Esophagus squamous epithelium (tissue), 5 donors: ENCODE data around the gene NR5A2. TPM values are rescaled to one million over a fixed set of nuclear protein-coding genes. Genes with fewer than 3 reads are reported as not detected.

Experiments used
- DNase-seq: peaks from one replicate; lab custom pipeline; 2025; lab: John Stamatoyannopoulos, UW
- H3K27ac ChIP-seq, 4 donors: fragments of 200-600 bp; sonication (generic); one replicate each; pipeline ENCODE4 v1.5.1; 2016 to 2019; ENCODE audit warnings: mild to moderate bottlenecking in 1 of 4
- H3K27me3 ChIP-seq, 4 donors: fragments of 200-600 bp; sonication (generic); 1 replicate in 3 of 4; 2 replicates in 1 of 4; pipeline versions ENCODE4 v1.5.1 to v1.6.0; 2017 to 2021; ENCODE audit warnings: antibody characterized with exemption in 1 of 4
- H3K36me3 ChIP-seq, 3 donors: fragments of 200-600 bp; sonication (generic); one replicate each; pipeline ENCODE4 v1.5.1; 2016 to 2019
- H3K4me1 ChIP-seq, 3 donors: fragments of 200-600 bp; sonication (generic); one replicate each; pipeline ENCODE4 v1.5.1; 2017 to 2019
- H3K4me3 ChIP-seq, 4 donors: fragments of 200-600 bp; sonication (generic); 1 replicate in 3 of 4; 2 replicates in 1 of 4; pipeline ENCODE4 v1.5.1; 2016 to 2019; ENCODE audit warnings: mild to moderate bottlenecking in 2 of 4, moderate library complexity in 1 of 4
- H3K9me3 ChIP-seq, 3 donors: fragments of 200-600 bp; sonication (generic); one replicate each; pipeline ENCODE4 v1.5.1; 2016 to 2019
- POLR2A ChIP-seq, 4 donors: fragments of 450-650 bp; IDR thresholded peaks; one replicate each; pipeline ENCODE4 v1.6.1; 2017; ENCODE audit warnings: antibody characterized with exemption in 4 of 4, mild to moderate bottlenecking in 4 of 4, moderate library complexity in 3 of 4
- WGBS, 2 donors: methylation state at CpG; one replicate each; pipeline ENCODE4 v1.1.5; 2018; 5-methylcytosine and 5-hydroxymethylcytosine counted together
- intact Hi-C: fragments of 100-400 bp; cut with DNase I; formaldehyde crosslinking; loops from one replicate; pipeline ENCODE4 v1.15.0; 2022
- total RNA-seq, 4 donors: library from RNA; depleted of rRNA; stranded (reverse); fragments of >200 nt; gene quantifications; one replicate each; pipeline ENCODE4 v1.1.0, GENCODE V29; 2016
- TF ChIP-seq, protein P1 (sequence below), 6 experiments: fragments of 450-650 bp in 4 of 6; fragments of 200-600 bp in 2 of 6; sonication (generic) in 2 of 6; IDR thresholded peaks; one replicate each; pipeline ENCODE4 v1.5.1; 2016 to 2019; ENCODE audit warnings: antibody characterized with exemption in 6 of 6, mild to moderate bottlenecking in 4 of 6, moderate library complexity in 4 of 6
- donor health status: DM: yes; HTN: yes; CAD: no.

Gene NR5A2
- total RNA-seq, 4 donors from 2014 or later, result 0.30 to 4.2 (median 0.87) TPM

DNA sequence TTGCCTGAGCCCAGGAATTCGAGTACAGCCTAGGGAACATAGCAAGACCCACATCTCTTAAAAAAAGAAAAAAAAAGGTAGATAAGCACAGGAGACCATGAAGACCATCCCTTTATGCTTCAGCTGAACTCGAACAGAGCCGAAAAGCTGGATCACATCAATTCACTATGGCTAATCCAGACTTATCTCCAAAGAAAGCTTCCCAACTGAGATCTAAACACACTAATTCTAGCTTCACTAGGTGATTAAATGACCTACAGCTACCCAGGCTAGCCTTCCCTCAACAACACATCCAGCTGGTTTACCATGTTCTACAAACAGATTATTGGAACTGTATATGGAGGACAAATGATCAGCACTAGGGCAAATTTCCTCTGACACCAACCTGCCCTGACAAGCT lies 44.0 kb upstream of the NR5A2 start:
- intact Hi-C loops, result no loop called here
- DNase-seq, result no peak
- no peaks in the 10 kb centered on the region for H3K27me3 ChIP-seq
- no peaks in the 10 kb centered on the region for H3K36me3 ChIP-seq
- WGBS, 2 donors, result 75 to 79% methylated on average over 3 of the region's 3 CpGs
- H3K27ac ChIP-seq, result no peak overlapping the region
- H3K4me3 ChIP-seq, result no peak overlapping the region
- no peaks in the 10 kb centered on the region for H3K9me3 ChIP-seq
- no peak for TF ChIP-seq POLR2A (IDR thresholded peaks at IDR 0.05)
- TF ChIP-seq, protein P1, sequence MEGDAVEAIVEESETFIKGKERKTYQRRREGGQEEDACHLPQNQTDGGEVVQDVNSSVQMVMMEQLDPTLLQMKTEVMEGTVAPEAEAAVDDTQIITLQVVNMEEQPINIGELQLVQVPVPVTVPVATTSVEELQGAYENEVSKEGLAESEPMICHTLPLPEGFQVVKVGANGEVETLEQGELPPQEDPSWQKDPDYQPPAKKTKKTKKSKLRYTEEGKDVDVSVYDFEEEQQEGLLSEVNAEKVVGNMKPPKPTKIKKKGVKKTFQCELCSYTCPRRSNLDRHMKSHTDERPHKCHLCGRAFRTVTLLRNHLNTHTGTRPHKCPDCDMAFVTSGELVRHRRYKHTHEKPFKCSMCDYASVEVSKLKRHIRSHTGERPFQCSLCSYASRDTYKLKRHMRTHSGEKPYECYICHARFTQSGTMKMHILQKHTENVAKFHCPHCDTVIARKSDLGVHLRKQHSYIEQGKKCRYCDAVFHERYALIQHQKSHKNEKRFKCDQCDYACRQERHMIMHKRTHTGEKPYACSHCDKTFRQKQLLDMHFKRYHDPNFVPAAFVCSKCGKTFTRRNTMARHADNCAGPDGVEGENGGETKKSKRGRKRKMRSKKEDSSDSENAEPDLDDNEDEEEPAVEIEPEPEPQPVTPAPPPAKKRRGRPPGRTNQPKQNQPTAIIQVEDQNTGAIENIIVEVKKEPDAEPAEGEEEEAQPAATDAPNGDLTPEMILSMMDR (IDR thresholded peaks at IDR 0.05), result no peak
- no peaks in the 10 kb centered on the region for H3K4me1 ChIP-seq

DNA sequence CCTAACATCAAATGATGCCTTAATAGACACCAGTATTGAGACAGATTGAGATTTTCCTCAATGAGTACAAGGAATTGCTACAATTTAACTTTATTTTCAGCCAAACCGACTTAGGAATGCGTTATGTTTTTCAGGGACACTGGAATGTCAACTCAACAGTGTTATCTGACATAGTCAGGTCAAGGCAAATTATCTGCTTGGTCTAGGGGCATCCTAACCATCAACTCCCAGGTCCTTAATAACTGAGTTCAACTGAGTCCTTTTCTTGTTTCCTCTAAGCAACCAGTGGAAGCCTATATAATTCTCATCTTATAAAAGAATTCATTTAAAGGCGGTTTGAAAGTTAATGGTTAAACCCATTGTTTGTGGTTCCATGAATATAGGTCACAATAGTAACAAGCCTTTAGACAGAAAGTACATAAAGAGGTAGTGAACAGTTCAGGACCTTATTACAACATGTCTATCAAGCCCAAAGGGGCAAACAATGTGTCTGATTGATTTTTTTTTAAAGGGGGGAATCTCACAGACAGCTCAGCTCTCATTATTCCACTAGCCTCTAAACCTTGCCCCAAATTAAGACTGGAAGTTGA lies 32.3 kb upstream of the NR5A2 start:
- Histone ChIP-seq H3K4me1 (no peaks in the 10 kb centered on the region), H3K27me3 (no peaks in the 10 kb centered on the region), H3K27ac (no peak overlapping the region), H3K36me3 (no peaks in the 10 kb centered on the region), H3K4me3 (no peak overlapping the region), H3K9me3 (no peaks in the 10 kb centered on the region)
- DNase-seq, result no peak
- TF ChIP-seq POLR2A (IDR thresholded peaks at IDR 0.05), result no peak
- TF ChIP-seq, protein P1 (IDR thresholded peaks at IDR 0.05), result no peak
- intact Hi-C loops, result no loop called here
- 25 to 46% methylated on average over 3 of the region's 3 CpGs for WGBS, 2 donors

DNA sequence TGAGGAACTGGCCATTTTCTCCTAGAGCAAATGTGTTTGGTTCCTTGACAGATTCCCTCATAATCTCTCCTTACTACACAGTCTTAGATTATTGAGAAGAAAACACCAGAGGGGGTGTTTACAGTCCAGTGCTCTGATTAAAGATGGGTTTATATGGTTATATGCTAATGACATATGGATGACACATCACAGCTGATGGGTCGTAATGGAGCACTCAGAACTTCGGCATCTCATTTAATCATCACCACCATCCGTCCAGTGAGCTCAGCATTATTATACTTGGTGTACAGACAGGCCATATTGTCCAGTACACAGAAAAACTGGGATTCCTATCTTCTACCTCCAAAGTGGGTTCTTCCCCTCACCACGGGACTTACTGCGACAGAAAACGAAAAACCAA lies 22.3 kb upstream of the NR5A2 start:
- 77 to 90% methylated on average over 6 of the region's 6 CpGs for WGBS, 2 donors
- TF ChIP-seq, protein P1 (IDR thresholded peaks at IDR 0.05), result no peak
- no peak for TF ChIP-seq POLR2A (IDR thresholded peaks at IDR 0.05)
- H3K4me3 ChIP-seq, result no peak overlapping the region
- H3K36me3 ChIP-seq, result no peaks in the 10 kb centered on the region
- H3K27me3 ChIP-seq, result no peaks in the 10 kb centered on the region
- no peaks in the 10 kb centered on the region for H3K4me1 ChIP-seq
- no peak for DNase-seq
- no peak overlapping the region for H3K27ac ChIP-seq
- no peaks in the 10 kb centered on the region for H3K9me3 ChIP-seq
- intact Hi-C loops, result no loop called here

DNA sequence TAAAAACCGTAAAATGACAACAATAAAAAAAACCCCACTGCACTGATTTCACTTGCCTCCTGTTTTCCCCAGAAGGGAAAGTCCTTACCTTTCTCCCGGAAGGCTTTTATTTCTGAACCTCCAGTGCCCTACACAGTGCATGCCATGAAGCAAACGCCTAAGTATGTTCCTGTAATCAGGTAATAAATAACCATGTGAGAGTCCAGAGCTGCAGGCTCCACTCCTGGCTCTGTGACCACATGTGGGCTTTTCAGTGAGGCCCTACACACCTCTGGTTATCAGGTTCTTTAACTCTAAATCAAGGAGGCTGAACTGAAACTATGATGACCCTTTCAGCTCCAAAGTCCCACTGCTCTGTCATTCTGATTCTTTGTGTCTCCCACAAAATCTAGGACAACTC lies 20.8 kb upstream of the NR5A2 start:
- Histone ChIP-seq H3K4me1 (no peaks in the 10 kb centered on the region), H3K27ac (no peak overlapping the region), H3K36me3 (no peaks in the 10 kb centered on the region), H3K4me3 (no peak overlapping the region), H3K9me3 (no peaks in the 10 kb centered on the region), H3K27me3 (no peaks in the 10 kb centered on the region)
- intact Hi-C loops, result no loop called here
- no peak for DNase-seq
- WGBS, 2 donors, result 68 to 75% methylated on average over 3 of the region's 3 CpGs
- no peak for TF ChIP-seq POLR2A (IDR thresholded peaks at IDR 0.05)
- TF ChIP-seq, protein P1 (IDR thresholded peaks at IDR 0.05), result no peak

DNA sequence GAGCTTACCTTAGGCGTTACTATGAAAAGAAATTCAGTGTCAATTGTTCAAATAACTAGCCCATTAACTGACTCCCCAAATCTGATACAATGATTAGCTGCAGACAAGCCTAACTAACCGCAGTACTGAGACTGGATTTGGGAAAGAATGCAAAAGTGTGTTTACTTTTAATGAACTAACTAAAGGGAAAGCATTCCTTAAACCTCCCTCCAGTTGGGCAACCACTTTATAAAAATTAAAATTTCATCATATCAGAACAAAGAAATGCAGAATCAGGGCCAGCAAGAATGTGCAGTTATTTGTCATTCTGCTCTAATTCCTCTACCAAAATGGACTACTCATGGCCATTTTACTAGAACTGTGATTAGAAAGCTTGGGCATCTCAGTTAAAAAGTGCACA lies 11.7 kb upstream of the NR5A2 start:
- Histone ChIP-seq H3K4me3 (no peak overlapping the region), H3K27me3 (peaks cover 0 to 10% (median 0%) of the 10 kb centered on the region in 4 donors), H3K27ac (no peak overlapping the region), H3K9me3 (no peaks in the 10 kb centered on the region), H3K4me1 (no peaks in the 10 kb centered on the region), H3K36me3 (no peaks in the 10 kb centered on the region)
- TF ChIP-seq, protein P1 (IDR thresholded peaks at IDR 0.05), result no peak
- no peak for TF ChIP-seq POLR2A (IDR thresholded peaks at IDR 0.05)
- no peak for DNase-seq
- intact Hi-C loops, result no loop called here
- WGBS, 2 donors, result 48 to 49% methylated on average over 2 of the region's 2 CpGs
